AG09319 (cell line): ENCODE data around the gene NUDT22.
A peak's percentile ranks its signal among the peaks of the same experiment; 100 is the strongest.

Experiments used
- DNase-seq: peaks from one replicate; pipeline ENCODE4 v3.0.0-alpha.2; 2010; ENCODE audit warnings: low read depth; ENCODE audit errors: extremely low read depth
- CTCF ChIP-seq: IDR thresholded peaks from 2 replicates; pipeline ENCODE4 v1.5.1; 2011; ENCODE audit warnings: low read depth, mild to moderate bottlenecking, inconsistent platforms, low read length, moderate library complexity

Gene NUDT22

GRCh38 chr11:64229744-64230170 lies 3.7 kb downstream of the NUDT22 start:
- TF ChIP-seq CTCF: no peak

DNA sequence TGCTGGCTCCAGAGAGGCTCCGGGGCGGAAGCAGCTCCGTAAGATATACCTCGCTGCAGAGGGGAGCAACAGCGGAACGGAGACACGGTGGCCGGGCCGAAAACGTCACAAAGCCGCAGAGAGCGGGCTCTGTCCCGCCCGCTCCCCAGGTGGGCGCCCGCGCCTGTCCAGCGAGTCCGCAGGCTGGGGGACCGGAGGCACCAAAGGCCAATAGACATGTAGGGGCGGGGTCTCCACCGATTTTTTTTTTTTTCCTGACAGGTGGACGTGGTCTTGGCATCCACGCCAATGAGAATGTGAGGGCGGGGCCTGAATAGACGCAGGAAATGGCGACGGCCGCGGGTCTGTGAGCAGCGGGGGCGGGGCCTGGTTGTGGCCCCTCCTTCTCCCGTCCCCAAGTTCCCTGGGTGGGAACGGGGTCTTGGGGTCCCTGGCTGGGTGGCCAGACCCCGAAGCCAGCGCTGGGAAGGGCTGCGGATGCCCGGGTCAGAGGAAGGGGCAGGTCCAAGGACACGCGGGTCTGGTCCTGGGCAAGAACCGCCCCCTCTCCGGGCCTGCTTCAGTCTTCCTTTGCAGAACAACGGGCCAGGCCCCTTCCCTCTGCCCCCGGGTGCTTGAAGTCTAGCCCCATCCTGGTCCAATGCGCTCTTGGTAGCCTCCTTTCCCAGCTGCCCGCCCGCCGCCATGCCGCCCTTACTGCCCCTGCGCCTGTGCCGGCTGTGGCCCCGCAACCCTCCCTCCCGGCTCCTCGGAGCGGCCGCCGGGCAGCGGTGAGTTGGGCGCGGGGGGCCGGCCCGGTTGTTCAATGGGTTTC lies 4.3 kb downstream of the NUDT22 start, which contains the start of gene DNAJC4:
TSS of gene DNAJC4 (plus strand) at position 378 of the 814 bp plus-strand sequence. CDS start at position 685, 307 bp downstream.
- DNase-seq: peak; percentile 45
- TF ChIP-seq CTCF: no peak

More at GRCh38 chr11:64229744-64230170, 3.7 kb downstream of the NUDT22 start:
- no peak for DNase-seq

- TF ChIP-seq CTCF: no peak
- no peak for DNase-seq
Measured at GRCh38 chr11:64230985-64231365, 4.9 kb downstream of the NUDT22 start.

DNA sequence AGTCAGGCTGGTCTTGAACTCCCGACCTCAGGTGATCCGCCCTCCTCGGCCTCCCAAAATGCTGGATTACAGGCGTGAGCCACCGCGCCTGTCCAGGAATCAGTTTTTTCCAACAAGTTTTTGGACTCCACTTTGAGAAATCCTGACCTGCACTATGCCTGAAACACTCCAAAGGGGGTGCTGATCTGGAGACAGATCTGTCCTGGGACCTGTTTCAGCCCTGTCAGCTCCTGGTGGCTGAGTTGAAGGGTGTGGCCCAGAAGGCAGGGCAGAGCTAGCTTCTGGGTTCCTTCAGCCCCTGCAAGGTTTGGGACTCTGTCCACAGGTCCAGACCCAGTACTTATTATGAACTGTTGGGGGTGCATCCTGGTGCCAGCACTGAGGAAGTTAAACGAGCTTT lies 5.5 kb downstream of the NUDT22 start:
- no peak for TF ChIP-seq CTCF

DNA sequence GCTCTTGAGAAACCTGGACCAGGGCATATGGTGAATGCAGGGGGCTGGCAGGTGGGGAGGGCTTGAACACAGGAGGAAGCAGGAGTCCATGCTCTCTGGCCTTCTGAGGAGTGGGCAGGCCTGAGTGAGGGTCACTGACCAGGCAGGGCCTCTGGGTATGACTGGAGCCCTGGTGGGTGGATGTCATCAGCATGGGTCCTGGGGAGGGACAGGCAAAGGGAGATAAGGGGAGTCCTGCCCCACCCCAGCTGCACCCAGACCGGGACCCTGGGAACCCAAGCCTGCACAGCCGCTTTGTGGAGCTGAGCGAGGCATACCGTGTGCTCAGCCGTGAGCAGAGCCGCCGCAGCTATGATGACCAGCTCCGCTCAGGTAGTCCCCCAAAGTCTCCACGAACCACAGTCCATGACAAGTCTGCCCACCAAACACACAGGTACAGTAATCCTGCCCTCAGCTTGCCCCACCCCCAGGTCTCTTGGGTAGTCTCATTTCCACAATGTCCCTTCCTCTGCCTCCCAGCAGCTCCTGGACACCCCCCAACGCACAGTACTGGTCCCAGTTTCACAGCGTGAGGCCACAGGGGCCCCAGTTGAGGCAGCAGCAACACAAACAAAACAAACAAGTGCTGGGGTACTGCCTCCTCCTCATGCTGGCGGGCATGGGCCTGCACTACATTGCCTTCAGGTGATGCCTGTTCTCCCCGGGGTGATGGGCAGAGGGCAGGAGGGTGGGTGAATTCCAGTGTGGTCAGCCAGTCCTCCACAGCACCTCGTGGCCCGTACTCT lies 6.3 kb downstream of the NUDT22 start:
- DNase-seq: no peak
- no peak for TF ChIP-seq CTCF

More for the DNA sequence above, 5.5 kb downstream of the NUDT22 start:
- no peak for DNase-seq

GRCh38 chr11:64232967-64233315 lies 6.9 kb downstream of the NUDT22 start:
- DNase-seq: no peak
- TF ChIP-seq CTCF: no peak

GRCh38 chr11:64233913-64234586 lies 8.0 kb downstream of the NUDT22 start, which contains the start of gene VEGFB:
VEGFB (plus strand) TSS chr11:64234584; CDS start chr11:64234834, 250 bp downstream.
- no peak for TF ChIP-seq CTCF
- DNase-seq: no peak
